Activated CD4-positive, alpha-beta T cell treated with anti-CD3 and anti-CD28 coated beads, Interleukin-2, Interleukin-6, amounts not matched to agents 100 ng/mL and 50 ng/mL, durations not matched to agents 16 hours and 8 hours (primary cell): ENCODE results near the gene DGKI.
"Not testable (repeated sequence)": the region's sequence is repeated elsewhere in the genome, so short reads cannot be mapped to it uniquely, and the experiment has no call there.

Experiments
- DNase-seq: peaks from one replicate; pipeline ENCODE4 v3.0.0-alpha.2; 2020

DGKI gene

DNA sequence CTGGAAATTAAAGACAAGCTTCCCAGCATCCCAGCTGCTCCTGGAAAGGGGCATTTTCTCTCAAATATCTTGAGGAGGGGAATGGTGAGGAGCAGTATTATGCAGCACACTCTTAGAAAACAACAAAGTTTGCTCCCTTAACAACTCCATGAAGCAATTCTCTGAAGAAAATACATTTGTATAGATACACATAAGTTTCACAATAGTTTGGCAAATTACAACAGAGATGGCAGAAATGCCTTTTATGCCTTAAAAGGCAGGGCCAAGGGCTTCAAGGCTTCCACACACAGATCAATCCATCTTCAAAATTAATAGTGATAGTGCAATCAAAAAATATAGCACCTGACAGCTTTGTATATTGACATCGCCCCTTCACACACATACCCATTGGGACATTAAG lies 12.2 kb downstream of the DGKI start:
- no peak for DNase-seq

DNA sequence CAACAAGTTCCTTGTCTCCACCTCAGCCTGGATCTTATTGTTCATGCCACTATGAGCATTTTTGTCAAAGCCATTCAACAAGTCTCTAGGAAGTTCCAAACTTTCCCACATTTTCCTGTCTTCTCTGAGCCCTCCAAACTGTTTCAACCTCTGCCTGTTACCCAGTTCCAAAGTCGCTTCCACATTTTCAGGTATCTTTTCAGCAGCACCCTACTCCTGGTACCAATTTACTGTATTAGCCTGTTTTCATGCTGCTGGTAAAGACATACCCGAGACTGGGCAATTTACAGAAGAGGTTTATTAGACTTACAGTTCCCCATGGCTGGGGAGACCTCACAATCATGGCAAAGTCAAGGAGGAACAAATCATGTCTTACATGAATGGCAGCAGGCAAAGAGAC lies 13.8 kb downstream of the DGKI start:
- DNase-seq, result not testable (repeated sequence)

DNA sequence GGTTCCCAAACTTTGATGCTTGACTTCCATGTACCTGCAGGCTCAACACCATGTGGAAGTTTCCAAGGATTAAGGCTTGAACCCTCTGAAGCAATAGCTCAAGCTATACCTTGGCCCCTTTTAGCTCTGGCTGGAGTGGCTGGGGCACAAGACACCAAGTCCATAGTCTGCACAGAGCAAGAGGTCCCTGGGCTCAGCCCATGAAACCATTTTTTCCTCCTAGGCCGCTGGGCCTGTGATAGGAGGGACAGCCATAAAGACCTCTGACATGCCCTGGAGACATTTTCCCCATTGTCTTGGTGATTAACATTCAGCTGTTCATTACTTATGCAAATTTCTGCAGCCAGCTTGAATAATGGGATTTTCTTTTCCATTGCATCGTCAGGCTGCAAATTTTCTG lies 14.4 kb downstream of the DGKI start:
- DNase-seq, result no peak

DNA sequence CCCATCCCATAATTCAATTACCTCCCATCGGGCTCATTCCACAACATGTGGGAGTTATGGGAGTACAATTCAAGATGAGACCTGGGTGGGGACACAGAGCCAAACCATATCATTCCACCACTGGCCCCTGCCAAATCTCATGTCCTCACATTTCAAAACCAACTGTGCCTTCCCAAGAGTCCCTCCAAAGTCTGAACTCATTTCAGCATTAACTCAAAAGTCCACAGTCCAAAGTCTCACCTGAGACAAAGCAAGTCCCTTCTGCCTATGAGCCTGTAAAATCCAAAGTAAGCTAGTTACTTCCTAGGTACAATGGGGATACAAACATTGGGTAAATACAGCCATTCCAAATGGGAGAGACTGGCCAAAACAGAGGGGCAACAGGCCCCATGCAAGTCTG lies 15.2 kb downstream of the DGKI start:
- not testable (repeated sequence) for DNase-seq

DNA sequence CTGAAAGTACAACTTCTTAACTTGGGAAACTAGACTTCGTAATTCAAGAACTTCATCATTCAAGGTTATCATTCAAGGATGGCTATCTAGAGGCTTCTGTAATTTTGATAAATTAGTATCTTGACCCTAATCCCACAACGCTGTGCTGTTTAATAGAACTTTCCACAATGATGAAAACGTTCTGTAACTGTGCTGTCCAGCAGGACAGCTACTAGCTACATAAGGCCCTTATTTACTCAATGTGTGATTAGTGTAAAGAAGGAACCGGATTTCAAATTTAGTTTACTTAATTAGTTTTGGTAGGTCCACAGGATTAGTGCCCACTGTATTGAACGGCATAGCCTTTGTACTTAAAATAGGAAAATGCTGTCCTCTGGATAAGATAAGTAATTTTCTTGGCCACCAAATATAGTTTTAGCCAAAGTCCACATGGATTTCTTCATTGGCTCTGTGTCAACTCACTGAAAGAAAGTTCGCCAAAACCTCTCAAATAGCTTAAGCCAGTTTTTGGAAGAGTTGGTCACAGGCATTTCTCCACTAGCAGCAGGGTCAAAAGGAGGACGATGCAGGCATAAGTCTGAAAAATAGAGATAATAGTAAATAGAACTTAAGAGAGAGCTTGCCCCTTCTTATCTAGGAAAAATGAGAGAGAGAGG lies 17.3 kb downstream of the DGKI start:
- no peak for DNase-seq

DNA sequence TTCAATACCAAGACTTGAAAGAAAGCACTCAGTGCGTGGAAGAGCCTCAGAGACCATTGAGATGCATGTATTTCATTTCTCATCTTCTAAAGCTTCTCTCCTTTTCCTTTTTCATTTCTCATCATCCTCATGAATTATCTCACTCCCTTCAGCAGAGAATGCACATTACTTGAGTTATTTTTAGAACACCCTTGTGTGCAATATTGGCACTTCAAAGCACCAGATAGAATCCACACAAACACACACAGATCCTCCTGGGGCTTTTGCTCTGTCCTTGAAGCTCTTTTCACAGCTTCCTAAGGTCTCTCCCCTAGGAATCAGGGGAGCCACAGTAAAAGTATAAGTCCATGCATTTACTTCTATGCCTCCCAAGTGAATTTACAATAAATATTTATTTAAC lies 18.3 kb downstream of the DGKI start:
- no peak for DNase-seq

DNA sequence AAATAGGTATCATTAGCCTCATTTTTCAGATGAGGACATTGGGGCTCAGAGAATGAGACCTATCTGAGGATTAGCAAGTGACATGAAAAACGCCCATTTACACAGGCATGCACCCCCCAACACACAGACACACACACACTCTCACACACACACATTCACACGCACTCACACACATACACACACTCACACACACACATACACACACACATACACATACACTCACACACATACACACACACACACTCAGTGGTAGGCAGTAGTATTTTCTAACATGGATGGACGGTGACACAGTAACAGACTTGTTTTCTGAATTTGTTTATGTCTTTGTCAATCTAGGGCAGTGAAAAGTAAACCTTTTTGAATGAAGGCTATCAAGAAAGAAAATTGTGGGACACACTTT lies 21.3 kb downstream of the DGKI start:
- no peak for DNase-seq

DNA sequence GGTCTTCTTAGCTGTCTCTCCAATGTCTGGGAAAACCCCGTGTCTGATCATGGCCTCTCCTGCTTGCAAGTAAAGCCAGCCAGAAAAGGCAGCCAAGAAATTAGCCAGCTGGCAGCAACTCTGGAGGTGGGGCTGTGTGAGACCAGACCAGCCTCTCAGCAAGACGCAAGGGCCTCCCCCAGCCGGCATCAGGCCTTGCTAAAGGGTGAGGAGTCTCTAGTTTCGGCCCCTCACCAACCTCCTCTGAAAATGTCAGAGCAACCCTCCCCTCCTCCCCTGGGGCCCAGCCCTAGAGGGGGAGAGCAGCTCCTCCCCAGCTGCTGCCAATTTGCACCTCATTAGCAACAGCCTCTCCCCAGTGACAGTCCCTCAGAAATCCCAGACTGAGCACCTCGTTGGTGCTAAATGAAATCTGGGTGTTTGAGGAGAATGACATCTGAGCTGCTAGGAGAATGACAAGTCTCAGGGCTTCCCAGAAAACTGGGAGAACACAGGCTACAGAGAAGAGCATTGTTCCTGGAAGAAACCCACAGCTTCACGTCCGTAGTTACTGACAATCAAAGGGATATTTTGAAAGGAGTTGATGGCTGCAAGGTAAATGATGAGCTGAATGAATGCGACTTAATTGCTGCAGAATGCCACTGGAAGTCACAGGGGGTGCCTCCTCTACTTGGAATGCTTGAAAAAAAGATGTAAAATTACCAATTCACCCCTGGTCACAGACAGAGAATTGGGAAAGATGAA lies 25.9 kb downstream of the DGKI start:
- no peak for DNase-seq

DNA sequence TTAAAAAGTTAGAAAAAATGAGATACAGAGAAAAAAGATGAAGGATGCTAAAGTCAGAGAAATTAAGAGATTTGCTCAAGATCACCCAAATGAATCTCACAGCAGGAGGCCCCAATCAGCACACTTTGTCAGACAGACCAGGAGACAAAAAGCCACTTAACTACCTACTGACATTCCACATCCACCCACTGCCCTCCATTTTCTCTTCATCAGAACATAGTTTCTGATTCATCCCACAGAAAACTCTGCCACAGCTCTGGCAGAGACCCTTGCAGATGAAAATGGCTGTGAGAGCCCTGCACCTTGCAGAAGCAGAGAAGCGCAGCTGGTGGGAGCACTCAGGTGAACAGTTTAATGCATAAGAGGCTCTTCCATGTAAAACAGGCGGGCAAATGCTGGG lies 26.6 kb downstream of the DGKI start:
- no peak for DNase-seq

DNA sequence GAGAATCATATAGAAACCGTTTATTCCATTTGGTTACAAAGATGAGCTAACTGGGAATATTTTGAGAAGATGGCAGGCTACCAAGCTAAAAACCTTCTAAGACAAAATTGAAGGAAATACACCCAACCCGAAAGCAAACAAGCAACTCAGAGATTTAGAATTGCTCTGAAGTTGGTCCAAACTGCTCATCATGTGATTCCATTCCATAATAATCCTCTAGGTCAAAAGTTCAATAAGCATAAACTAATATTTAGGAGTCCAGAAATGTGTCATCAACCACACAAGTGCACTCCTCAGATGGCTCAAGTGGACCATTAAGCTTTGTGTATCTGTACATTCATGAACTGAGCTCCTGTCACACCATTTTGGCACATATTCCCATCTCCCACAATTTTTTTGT lies 28.7 kb downstream of the DGKI start:
- DNase-seq, result no peak

DNA sequence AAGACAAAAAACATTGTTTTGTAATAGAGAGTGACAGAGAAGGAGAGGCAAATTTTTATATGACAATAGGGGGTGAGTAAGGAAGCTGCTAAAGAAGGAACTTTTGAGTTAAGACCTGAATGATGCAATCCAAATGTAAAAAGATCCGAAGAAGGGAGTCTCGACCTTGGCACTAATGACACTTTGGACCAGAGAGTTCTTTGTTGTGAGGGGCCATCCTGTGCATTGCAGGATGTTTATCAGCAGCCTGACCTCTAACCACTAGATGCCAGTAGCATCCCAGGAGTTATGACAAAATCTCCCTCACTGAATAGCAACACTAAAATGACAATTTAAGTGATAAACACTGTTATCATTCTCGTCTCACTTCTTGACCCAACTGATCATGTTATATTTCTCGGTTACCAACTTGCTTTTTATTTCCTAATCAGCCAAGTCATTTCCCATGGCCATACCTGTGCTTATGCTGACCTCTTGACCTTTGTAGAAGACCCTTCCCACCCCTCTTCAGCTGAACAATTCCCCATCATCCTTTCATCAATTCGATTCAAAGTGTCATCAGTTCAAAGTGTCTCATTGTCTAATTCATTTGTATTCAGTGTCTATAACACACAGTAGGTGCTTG lies 30.0 kb downstream of the DGKI start:
- peak; percentile 10 for DNase-seq

DNA sequence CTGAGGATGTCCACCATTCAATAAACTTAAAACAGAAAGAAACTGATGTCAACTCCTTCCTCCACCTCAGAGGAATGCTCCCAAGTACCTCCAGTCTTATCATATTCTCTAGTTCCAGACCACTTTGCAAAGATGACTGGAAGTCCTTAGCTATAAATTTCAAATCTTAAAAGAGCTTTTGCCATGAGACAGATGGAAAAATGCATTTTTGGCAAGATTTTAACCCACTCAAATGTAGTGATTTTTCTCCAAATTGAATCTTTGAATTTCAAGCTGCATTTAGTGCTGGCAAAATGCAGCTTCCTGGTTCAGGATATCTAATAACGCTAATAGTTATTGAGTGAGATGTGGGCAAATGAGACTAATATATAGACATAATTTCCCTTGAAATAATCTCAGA lies 33.2 kb downstream of the DGKI start:
- no peak for DNase-seq

DNA sequence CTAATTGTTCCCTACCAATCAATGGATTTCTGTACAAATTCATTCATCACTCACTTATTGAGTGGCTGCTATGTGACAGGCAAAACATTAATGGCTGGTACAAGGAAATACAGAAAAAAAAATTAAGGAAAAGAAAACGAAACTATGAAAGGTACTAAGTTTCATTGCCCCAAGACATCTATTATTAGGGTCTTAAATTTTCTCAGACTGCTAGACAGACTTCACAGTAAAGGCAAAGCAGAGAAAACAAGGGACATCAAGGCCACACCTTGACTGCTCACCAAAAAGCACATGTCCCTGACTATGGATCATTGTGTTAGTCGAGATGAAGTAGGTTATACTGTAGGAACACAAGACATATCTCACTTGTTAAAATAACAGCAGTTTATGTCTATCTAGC lies 36.5 kb downstream of the DGKI start:
- no peak for DNase-seq

DNA sequence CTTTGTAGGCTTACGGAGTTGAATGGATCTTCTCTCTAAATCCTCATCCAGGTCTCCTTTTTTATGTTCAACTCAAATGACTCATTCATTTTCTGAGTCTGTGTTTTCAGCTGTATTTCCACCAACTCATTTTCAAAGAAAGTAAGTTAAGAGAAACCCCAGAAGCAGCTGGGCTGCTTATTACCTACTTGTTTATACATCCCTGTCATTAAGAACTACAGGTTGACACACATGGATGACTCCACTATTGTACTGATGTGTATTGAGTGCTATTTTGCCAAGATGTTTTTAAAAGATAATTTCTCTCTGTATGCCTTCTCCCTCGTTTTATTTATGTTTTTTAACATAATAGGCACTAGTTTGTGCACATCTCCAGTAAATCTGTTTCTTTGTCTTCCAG lies 41.9 kb downstream of the DGKI start:
- no peak for DNase-seq

DNA sequence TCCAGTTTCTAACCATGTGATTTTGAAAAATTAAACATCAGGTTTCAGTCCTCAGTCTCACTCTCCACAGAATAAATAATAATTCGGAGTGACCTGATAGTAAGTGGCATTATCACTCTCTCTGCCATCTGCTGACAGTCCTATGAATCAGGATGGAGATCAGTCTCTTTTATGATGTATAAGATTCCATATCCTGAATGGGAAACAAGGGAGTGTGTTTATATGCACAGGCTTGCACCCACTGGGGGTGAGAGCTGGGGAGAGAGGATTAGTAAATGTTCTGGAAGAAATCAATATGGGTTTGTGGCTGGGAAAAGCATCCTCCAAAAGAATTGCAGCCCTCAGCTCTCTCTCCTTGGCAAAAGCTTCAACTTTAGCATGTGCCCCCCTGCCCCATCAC lies 45.3 kb downstream of the DGKI start:
- no peak for DNase-seq

DNA sequence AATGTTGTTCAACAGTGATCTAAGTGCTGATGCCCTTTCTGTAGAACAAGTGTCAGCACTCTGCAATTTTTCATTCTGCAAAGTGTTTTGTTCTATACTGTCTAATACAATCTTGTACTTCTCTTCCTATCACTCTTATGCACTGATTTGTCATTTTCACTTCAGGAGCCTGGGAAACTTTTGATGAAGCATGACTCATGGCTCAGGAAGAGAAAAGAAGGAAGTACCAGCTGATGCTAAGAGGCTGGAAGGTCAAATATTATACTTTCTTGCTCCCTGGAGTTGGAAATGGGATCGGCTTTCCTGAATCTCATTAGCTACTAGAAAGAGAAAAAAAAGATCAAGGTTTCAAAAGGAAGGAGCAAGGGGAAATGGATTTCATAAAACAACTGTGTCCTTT lies 45.8 kb downstream of the DGKI start:
- no peak for DNase-seq

DNA sequence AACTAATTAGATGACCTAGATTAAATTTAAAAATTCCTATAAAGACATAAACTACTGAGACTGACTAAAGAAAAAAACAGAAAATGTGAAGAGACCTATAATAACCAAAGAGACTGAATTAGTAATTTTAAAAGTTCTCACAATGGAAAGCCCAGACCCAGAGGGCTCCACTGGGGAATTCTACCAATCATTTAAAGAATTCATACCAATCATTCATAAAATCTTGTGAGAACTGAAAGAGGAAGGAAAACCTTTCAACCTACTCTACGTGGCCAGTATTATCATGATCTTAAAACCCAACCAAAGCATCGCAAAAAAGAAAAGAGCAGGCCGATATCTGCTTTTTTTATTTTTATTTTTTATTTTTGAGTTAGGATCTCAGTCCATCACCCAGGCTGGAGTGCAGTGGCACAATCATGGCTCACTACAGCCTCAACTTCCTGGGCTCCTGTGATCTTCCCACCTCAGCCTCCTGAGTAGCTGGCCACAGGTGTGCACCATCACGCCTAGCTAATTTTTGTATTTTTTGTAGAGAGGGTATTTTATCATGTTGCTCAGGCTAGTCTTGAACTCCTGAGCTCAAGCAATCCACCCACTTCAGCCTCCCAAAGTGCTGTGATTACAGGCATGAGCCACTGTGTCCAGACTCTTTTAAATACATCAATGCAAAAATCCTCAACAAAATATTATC lies 48.6 kb downstream of the DGKI start:
- no peak for DNase-seq

DNA sequence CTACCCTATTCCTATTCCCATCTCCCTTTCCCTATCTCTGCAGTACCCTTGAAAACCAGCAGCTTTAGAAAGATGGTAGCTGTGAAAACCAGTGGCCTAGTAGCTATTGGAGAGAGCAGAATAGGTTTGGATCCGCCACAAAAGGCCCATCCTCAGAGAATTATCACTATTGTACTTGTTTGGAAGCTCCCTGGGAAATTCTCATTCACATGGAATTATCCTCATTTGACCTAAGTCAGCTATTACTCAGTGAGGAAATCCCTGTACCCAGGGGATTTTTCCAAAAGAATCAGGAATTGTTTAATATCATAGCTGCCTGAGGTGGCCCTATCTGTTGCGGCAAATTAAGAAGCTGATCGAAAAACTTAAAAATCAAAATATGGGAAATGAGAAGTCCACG lies 51.6 kb downstream of the DGKI start:
- DNase-seq, result no peak

DNA sequence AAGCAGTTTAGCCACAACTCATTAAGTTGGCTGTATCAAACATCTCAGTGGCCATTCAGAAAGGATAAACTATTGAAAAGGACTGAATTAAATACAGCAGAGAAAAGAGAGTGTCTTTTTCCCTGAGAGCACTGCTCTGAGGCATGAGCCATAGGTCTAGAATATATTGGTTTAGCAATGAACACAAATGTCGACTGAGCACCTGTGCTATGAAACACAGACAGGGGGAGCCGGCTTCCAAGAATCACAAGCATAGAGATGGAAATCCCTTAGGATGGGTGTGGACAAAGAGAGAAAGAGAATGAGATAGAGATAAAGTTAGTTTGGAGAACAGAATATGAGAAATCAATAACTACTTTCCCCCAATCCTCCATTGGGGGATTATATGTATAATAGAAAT lies 54.8 kb downstream of the DGKI start:
- DNase-seq, result no peak

DNA sequence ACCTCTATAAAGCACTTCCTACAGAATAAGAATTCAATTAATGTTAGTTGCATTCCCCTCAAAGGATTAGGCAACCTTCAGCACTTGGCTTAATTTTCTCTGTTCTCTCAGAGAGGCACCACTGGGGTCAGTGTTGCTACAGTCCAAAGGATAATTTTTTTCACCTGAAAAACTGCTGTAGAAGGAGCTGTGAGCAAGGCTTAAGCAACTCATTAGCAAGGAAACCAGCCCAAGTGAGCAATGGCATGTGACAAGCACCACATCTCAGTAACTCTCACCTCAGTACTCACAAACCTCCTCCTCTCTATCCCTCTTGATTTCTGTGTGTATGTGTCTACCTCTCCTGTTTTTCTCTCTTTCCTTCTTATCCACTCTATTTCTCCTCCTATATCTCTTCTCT lies 55.9 kb downstream of the DGKI start:
- DNase-seq, result no peak

DNA sequence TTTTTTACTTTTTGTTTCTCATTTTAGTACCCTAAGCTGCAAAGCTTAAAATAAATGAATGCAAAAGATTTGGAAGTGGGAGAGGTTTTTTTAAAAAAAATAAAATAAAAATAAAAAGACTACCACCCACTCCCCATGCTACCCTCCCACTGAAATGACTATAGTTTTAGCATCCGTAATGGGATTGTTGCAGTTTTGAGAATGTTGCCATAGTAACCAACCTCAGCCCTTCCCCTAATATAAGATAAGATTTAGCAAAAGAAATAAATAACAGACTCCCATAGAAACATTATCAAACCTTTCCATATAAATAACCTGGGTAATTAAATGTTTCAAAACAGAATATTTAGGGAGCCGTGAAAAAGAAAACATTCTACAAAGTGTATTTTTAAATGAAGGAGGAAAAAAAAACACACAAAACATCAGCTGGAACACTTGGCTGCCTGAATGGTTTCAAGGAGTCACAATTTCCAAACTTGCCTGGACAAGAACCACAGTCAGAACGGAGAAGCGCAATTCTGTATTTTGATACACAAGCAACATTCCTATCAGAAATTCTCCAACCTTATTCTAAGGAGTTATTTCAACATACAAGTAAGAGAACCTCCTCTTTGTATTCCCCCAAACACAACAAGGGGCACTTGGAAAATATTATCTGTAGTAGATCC lies 57.4 kb downstream of the DGKI start:
- no peak for DNase-seq

DNA sequence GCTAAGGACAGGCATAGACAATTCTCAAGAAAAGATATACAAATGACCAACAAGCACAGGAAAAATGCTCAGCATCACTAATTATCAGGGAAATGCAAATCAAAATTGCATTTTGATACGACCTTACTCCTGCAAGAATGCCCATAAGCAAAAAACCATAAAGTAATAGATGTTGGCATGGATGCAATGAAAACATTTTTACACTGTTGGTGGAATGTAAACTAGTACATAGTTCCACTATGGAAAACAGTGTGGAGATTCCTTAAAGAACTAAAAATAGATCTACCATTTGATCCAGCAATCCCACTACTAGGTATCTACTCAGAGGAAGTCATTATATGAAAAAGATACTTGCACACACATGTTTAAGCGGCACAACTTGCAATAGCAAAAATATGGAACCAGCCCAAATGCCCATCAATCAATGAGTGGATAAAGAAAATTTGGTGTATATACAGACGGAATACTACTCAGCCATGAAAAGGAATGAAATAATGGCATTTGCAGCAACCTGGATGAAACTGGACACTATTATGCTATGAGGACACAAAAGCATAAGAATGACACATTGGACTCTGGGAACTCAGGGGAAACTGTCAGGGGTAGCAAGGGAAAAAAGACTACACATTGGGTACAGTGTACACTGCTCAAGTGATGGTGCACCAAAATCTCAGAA lies 59.3 kb downstream of the DGKI start:
- no peak for DNase-seq

DNA sequence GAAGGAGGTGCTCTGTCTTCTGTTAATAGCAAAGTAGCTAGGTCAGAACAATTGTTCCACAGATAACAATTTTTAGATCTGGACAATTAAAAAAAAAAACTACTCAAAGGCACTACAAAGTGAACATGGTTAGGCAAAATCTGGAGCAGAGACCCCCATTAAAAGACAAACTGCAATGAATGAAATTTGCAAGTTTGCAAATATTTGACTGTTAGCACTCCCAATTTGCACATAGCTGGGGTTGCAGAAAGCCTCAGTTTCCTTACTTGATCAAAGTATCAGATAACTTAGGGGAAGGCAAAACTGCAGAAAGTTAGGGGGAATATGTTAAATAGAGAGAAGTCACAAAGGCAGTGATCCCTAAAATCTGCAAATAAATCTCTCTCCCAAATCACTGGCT lies 68.3 kb downstream of the DGKI start:
- no peak for DNase-seq
